ENCODE measurements around the gene ZNF576.
"Not testable (repeated sequence)": the region's sequence is repeated elsewhere in the genome, so short reads cannot be mapped to it uniquely, and the experiment has no call there.

ZNF576 gene

GRCh38 chr19:43575156-43575950 is 21.0 kb upstream of the ZNF576 start, which contains the start of the genes PINLYP and XRCC1:
PINLYP (plus strand) TSS chr19:43575801; CDS start chr19:43577192, 1,391 bp downstream.
XRCC1 (minus strand) TSS chr19:43575527; CDS start chr19:43575458, 69 bp downstream.
- peak; percentile 91 to 96 for DNase-seq

GRCh38 chr19:43575955-43576878 is 20.2 kb upstream of the ZNF576 start:
- no peak for DNase-seq

- DNase-seq, result no peak
Measured at GRCh38 chr19:43578787-43579186, 17.6 kb upstream of the ZNF576 start.

- DNase-seq, result no peak
Measured at GRCh38 chr19:43581467-43581866, 14.9 kb upstream of the ZNF576 start.

GRCh38 chr19:43582495-43582894 is 13.9 kb upstream of the ZNF576 start:
- no peak for DNase-seq

GRCh38 chr19:43584484-43584883 is 11.9 kb upstream of the ZNF576 start:
- DNase-seq, result no peak

GRCh38 chr19:43586346-43586745 is 10.0 kb upstream of the ZNF576 start:
- DNase-seq, result no peak

GRCh38 chr19:43587029-43587428 is 9.4 kb upstream of the ZNF576 start:
- DNase-seq, result not testable (repeated sequence)

- DNase-seq, result no peak
Measured at GRCh38 chr19:43589277-43589676, 7.1 kb upstream of the ZNF576 start.

GRCh38 chr19:43589678-43590077 is 6.7 kb upstream of the ZNF576 start:
- DNase-seq, result no peak

- DNase-seq, result no peak
Measured at GRCh38 chr19:43591904-43592772, 4.3 kb upstream of the ZNF576 start.

- DNase-seq, result no peak
Measured at GRCh38 chr19:43592800-43593350, 3.5 kb upstream of the ZNF576 start.

- no peak for DNase-seq
Measured at GRCh38 chr19:43594081-43594697, 2.2 kb upstream of the ZNF576 start.

GRCh38 chr19:43594710-43595604 is 1.4 kb upstream of the ZNF576 start:
- DNase-seq, result peak in 1 of 2 experiments; percentile 52

- DNase-seq, result no peak
Measured at GRCh38 chr19:43595605-43595998, 793 bp upstream of the ZNF576 start.

- DNase-seq, result no peak
Measured at GRCh38 chr19:43596842-43597461, 557 bp downstream of the ZNF576 start.

GRCh38 chr19:43597876-43598275 is 1.5 kb downstream of the ZNF576 start:
- DNase-seq, result no peak

GRCh38 chr19:43598445-43599240 is 2.2 kb downstream of the ZNF576 start:
- DNase-seq, result no peak

GRCh38 chr19:43599635-43600295 is 3.4 kb downstream of the ZNF576 start:
- DNase-seq, result no peak
